Measurements from ENCODE around the gene LAMA5.

- TF ChIP-seq CTCF (IDR thresholded peaks at IDR 0.05), result no peak
- no peak for TF ChIP-seq EZH2 (IDR thresholded peaks at IDR 0.05; ENCODE audit: borderline replicate concordance, insufficient read depth, low read depth, low read length, poor library complexity, severe bottlenecking)
Measured at GRCh38 chr20:62294516-62294915, 72.6 kb downstream of the LAMA5 start.

All from B cell (primary cell).